ENCODE data around the gene RPS6KA2. TPM values are rescaled to one million over a fixed set of nuclear protein-coding genes. Genes with fewer than 3 reads are reported as not detected.

RPS6KA2 gene
- total RNA-seq, 1 experiment from 2014 or later, result 12.3 TPM

GRCh38 chr6:166591961-166592520, 35.0 kb downstream of the RPS6KA2 start:
- no peaks in the 10 kb centered on the region for H3K9me3 ChIP-seq (ENCODE audit: control insufficient read depth, low read depth, low read length)
- no peak overlapping the region for H3K4ac ChIP-seq (ENCODE audit: low read depth, low read length)
- 0 out of 2 replicates have a peak, but pooled peaks cover 2% of the 10 kb centered on the region for H3K79me2 ChIP-seq (ENCODE audit: insufficient read depth, low read length)
- H2AK5ac ChIP-seq (ENCODE audit: insufficient read length, low read length), result no peak overlapping the region
- Mint-ChIP-seq H3K27me3 (ENCODE audit: low read depth) (no peaks in the 10 kb centered on the region), H3K4me1 (peaks cover 18 to 19% of the 10 kb centered on the region in 2 experiments), H3K27ac (peak overlapping the region in 1 of 3 experiments; percentile 71; a peak in 1 of 7 replicates), H3K9me3 (no peaks in the 10 kb centered on the region), H3K36me3 (ENCODE audit: insufficient read depth in 1 of 3, low read depth in 3 of 3) (peaks cover 0 to 2% (median 2%) of the 10 kb centered on the region in 3 experiments; a peak in 2 of 7 replicates), H3K4me3 (no peak overlapping the region)
- H3K23ac ChIP-seq (ENCODE audit: insufficient read length, low read depth, low read length), result no peak overlapping the region
- no peak overlapping the region for H2BK5ac ChIP-seq (ENCODE audit: insufficient read length, low read length)
- no peak overlapping the region for H3K27ac ChIP-seq (ENCODE audit: insufficient read length, low read depth, low read length)
- H3K4me2 ChIP-seq (ENCODE audit: insufficient read depth, insufficient read length, low read length), result no peak overlapping the region
- H4K91ac ChIP-seq (ENCODE audit: insufficient read length, low read depth, low read length), result no peak overlapping the region
- no peak for TF ChIP-seq CTCF (conservative IDR thresholded peaks at IDR 0.05)
- H3K79me1 ChIP-seq (ENCODE audit: insufficient read depth, low read depth, low read length, poor library complexity, severe bottlenecking), result peaks cover 2% of the 10 kb centered on the region
- H3K56ac ChIP-seq (ENCODE audit: insufficient read length, low read depth, low read length), result no peak overlapping the region
- H4K20me1 ChIP-seq (ENCODE audit: control insufficient read depth, insufficient read depth, insufficient read length), result no peaks in the 10 kb centered on the region
- no peak overlapping the region for H3K18ac ChIP-seq (ENCODE audit: insufficient read length, low read depth, low read length)
- DNase-seq, result no peak
- H2BK20ac ChIP-seq (ENCODE audit: low read depth, low read length, poor library complexity, severe bottlenecking), result no peak overlapping the region
- no CpG with 5 or more reads among the region's 7 CpGs for WGBS (ENCODE audit: extremely low coverage, insufficient read length, low lambda C conversion rate)
- no peak overlapping the region for H3K14ac ChIP-seq (ENCODE audit: insufficient read depth, low read length)
- no peaks in the 10 kb centered on the region for H3K23me2 ChIP-seq (ENCODE audit: insufficient read length, low read depth, low read length, poor library complexity, severe bottlenecking)
- H3T11ph ChIP-seq (ENCODE audit: low read length), result no peak overlapping the region
- H2BK12ac ChIP-seq (ENCODE audit: insufficient read length, low read depth, low read length), result no peak overlapping the region
- no peak overlapping the region for H2AFZ ChIP-seq (ENCODE audit: low read length)
- H2BK120ac ChIP-seq (ENCODE audit: low read depth, low read length, poor library complexity, severe bottlenecking), result no peak overlapping the region
- H4K8ac ChIP-seq (replicated peaks; ENCODE audit: insufficient read length, low read depth, low read length), result no peak overlapping the region
- no peak overlapping the region for H4K5ac ChIP-seq (ENCODE audit: insufficient read length, low read depth, low read length)
- H3K4me1 ChIP-seq (ENCODE audit: insufficient read depth, low read length), result no peaks in the 10 kb centered on the region
- H2BK15ac ChIP-seq (ENCODE audit: low read depth, low read length), result no peak overlapping the region
- no peaks in the 10 kb centered on the region for H3K27me3 ChIP-seq (ENCODE audit: insufficient read depth, low read length)
- H3K9ac ChIP-seq (ENCODE audit: extremely low read depth, insufficient read length, low read length), result no peak overlapping the region
